H1 (cell line): ENCODE data around the gene PPFIA2. TPM values are rescaled to one million over a fixed set of nuclear protein-coding genes. Genes with fewer than 3 reads are reported as not detected.

Source experiments
- CTCF ChIA-PET: fragments of 300-600 bp; sonication (Branson Sonifier 250); formaldehyde crosslinking; loops from one replicate; lab custom pipeline; 2021; ENCODE audit not compliant: partially characterized antibody; lab: Charles Lee
- POLR2A ChIA-PET: fragments of 300-600 bp; sonication (Branson Sonifier 250); formaldehyde crosslinking; loops from one replicate; lab custom pipeline; 2021; ENCODE audit warnings: inconsistent platforms; ENCODE audit not compliant: partially characterized antibody; lab: Charles Lee
- DNase-seq, 2 experiments: peaks; one replicate each; pipeline versions ENCODE4 v3.0.0 to v3.0.0-alpha.2; 2010 to 2022; ENCODE audit warnings: low spot score in 2 of 2, low read depth in 1 of 2, mixed read lengths in 1 of 2
- FAIRE-seq: peaks from 2 replicates; lab custom pipeline; 2011; peaks lifted over from hg19 to GRCh38; lab: Jason Lieb, UNC
- H2AFZ ChIP-seq: 2 replicates; pipeline ENCODE4 v1.8.1; 2012; ENCODE audit warnings: low read length, inconsistent platforms
- H2AK5ac ChIP-seq: 2 replicates; pipeline ENCODE4 v1.6.1; 2013; ENCODE audit warnings: low read depth, low read length
- H2BK120ac ChIP-seq: replicated peaks from 2 replicates; pipeline ENCODE3; 2013; ENCODE audit warnings: low read depth, low read length, inconsistent platforms
- H2BK12ac ChIP-seq: 2 replicates; pipeline ENCODE4 v1.6.1; 2013; ENCODE audit warnings: low read depth, low read length
- H2BK15ac ChIP-seq: 2 replicates; pipeline ENCODE4 v1.6.1; 2013; ENCODE audit warnings: low read length
- H2BK20ac ChIP-seq: 2 replicates; pipeline ENCODE4 v1.6.1; 2013; ENCODE audit warnings: low read length
- H2BK5ac ChIP-seq: 2 replicates; pipeline ENCODE4 v1.6.1; 2013; ENCODE audit warnings: low read depth, low read length
- H3K14ac ChIP-seq: 2 replicates; pipeline ENCODE4 v1.6.1; 2013; ENCODE audit warnings: inconsistent platforms; ENCODE audit not compliant: insufficient read length
- H3K18ac ChIP-seq: 2 replicates; pipeline ENCODE4 v1.6.1; 2013; ENCODE audit warnings: low read length; ENCODE audit errors: extremely low read depth
- H3K23ac ChIP-seq: 2 replicates; pipeline ENCODE4 v1.6.1; 2013; ENCODE audit warnings: inconsistent platforms; ENCODE audit not compliant: insufficient read length
- H3K23me2 ChIP-seq: 2 replicates; pipeline ENCODE4 v1.6.1; 2013; ENCODE audit warnings: low read depth, low read length
- H3K27ac ChIP-seq: 2 replicates; pipeline ENCODE4 v1.6.1; 2011; ENCODE audit warnings: low read depth, low read length, inconsistent platforms
- H3K27me3 ChIP-seq, 4 experiments: replicated peaks in 1 of 4; 1 replicate in 1 of 4; 2 replicates in 3 of 4; pipeline versions ENCODE4 v1.6.1 to v1.8.1; 2011 to 2013; ENCODE audit warnings: low read length in 3 of 4, mild to moderate bottlenecking in 3 of 4, inconsistent platforms in 2 of 4, mixed read lengths in 2 of 4, moderate library complexity in 1 of 4; ENCODE audit not compliant: control insufficient read depth in 3 of 4, insufficient read depth in 3 of 4; ENCODE audit errors: extremely low read depth in 1 of 4
- H3K36me3 ChIP-seq, 4 experiments: 2 replicates each; pipeline versions ENCODE4 v1.6.1 to v1.8.1; 2011 to 2013; ENCODE audit warnings: mild to moderate bottlenecking in 4 of 4, low read length in 3 of 4, moderate library complexity in 2 of 4, control low read depth in 1 of 4, inconsistent platforms in 1 of 4; ENCODE audit not compliant: insufficient read depth in 4 of 4, control insufficient read depth in 2 of 4
- H3K4ac ChIP-seq: replicated peaks from 2 replicates; pipeline ENCODE3; 2013; ENCODE audit warnings: low read length, low read depth, mixed read lengths, inconsistent platforms; ENCODE audit not compliant: insufficient read length
- H3K4me1 ChIP-seq, 4 experiments: replicated peaks in 1 of 4; 1 replicate in 1 of 4; 2 replicates in 3 of 4; pipeline versions ENCODE4 v1.6.1 to v1.8.1; 2011 to 2013; ENCODE audit warnings: low read length in 3 of 4, inconsistent platforms in 2 of 4, mixed read lengths in 1 of 4; ENCODE audit not compliant: insufficient read depth in 4 of 4, control insufficient read depth in 3 of 4
- H3K4me2 ChIP-seq, 2 experiments: 2 replicates each; pipeline versions ENCODE4 v1.6.1 to v1.8.1; 2011 to 2013; ENCODE audit warnings: low read depth in 2 of 2, low read length in 2 of 2, control low read depth in 1 of 2, inconsistent platforms in 1 of 2, mild to moderate bottlenecking in 1 of 2; ENCODE audit not compliant: insufficient read depth in 1 of 2
- H3K4me3 ChIP-seq, 4 experiments: fragments of 200-600, 300-600 bp in 1 of 4; sonication (generic), shearing (Covaris generic), sonication (Bioruptor Twin) in 1 of 4; 2 replicates each; pipeline versions ENCODE4 v1.5.1 to v1.8.1; 2011 to 2016; ENCODE audit warnings: low read length in 4 of 4, low read depth in 3 of 4, control low read depth in 2 of 4, inconsistent platforms in 2 of 4, mild to moderate bottlenecking in 2 of 4, mixed read lengths in 1 of 4, moderate library complexity in 1 of 4; ENCODE audit not compliant: insufficient read depth in 2 of 4; ENCODE audit errors: extremely low read depth in 1 of 4
- H3K56ac ChIP-seq: replicated peaks from 2 replicates; pipeline ENCODE3; 2013; ENCODE audit warnings: low read depth, mild to moderate bottlenecking, mixed read lengths, low read length, inconsistent platforms; ENCODE audit not compliant: insufficient read length
- H3K79me1 ChIP-seq: 2 replicates; pipeline ENCODE4 v1.6.1; 2013; ENCODE audit warnings: low read depth, low read length, control low read depth
- H3K79me2 ChIP-seq, 2 experiments: 2 replicates each; pipeline versions ENCODE4 v1.6.1 to v1.8.1; 2012 to 2013; ENCODE audit warnings: low read length in 2 of 2, mild to moderate bottlenecking in 2 of 2, inconsistent platforms in 1 of 2; ENCODE audit not compliant: insufficient read depth in 2 of 2, control insufficient read depth in 1 of 2
- H3K9ac ChIP-seq, 4 experiments: replicated peaks in 1 of 4; 1 replicate in 1 of 4; 2 replicates in 3 of 4; pipeline versions ENCODE4 v1.6.1 to v1.8.1; 2011 to 2013; ENCODE audit warnings: low read depth in 3 of 4, low read length in 3 of 4, control low read depth in 2 of 4, mild to moderate bottlenecking in 2 of 4, moderate library complexity in 2 of 4, inconsistent platforms in 1 of 4; ENCODE audit errors: extremely low read depth in 1 of 4
- H3K9me3 ChIP-seq, 2 experiments: 2 replicates each; pipeline versions ENCODE4 v1.6.1 to v1.8.1; 2012 to 2013; ENCODE audit warnings: mild to moderate bottlenecking in 2 of 2, moderate library complexity in 2 of 2, control low read depth in 1 of 2, inconsistent platforms in 1 of 2, low read depth in 1 of 2, low read length in 1 of 2, mixed read lengths in 1 of 2; ENCODE audit not compliant: insufficient read depth in 2 of 2
- H4K20me1 ChIP-seq, 2 experiments: replicated peaks in 1 of 2; 2 replicates each; pipeline versions ENCODE3 to v1.8.1; 2011 to 2013; ENCODE audit warnings: inconsistent platforms in 2 of 2, low read length in 2 of 2, mild to moderate bottlenecking in 1 of 2; ENCODE audit not compliant: insufficient read depth in 2 of 2, control insufficient read depth in 1 of 2
- H4K5ac ChIP-seq: 2 replicates; pipeline ENCODE4 v1.6.1; 2013; ENCODE audit warnings: low read length, low read depth, mixed read lengths, inconsistent platforms; ENCODE audit not compliant: insufficient read length
- H4K8ac ChIP-seq: 2 replicates; pipeline ENCODE4 v1.8.0; 2013; ENCODE audit warnings: mild to moderate bottlenecking, moderate library complexity, low read length, inconsistent platforms; ENCODE audit not compliant: insufficient read depth; ENCODE audit errors: extremely low read depth
- H4K91ac ChIP-seq: replicated peaks from 2 replicates; pipeline ENCODE3; 2013; ENCODE audit warnings: low read length, mixed read lengths, inconsistent platforms; ENCODE audit not compliant: insufficient read length
- ZNF274 ChIP-seq: IDR thresholded peaks from 2 replicates; pipeline ENCODE4 v1.7.0; 2012; ENCODE audit warnings: low read length, borderline replicate concordance; ENCODE audit errors: extremely low read depth
- WGBS, 2 experiments: shearing (Covaris generic) in 1 of 2; methylation state at CpG; one replicate each; pipeline versions ENCODE4 v1.1.6 to v1.1.7; 2013 to 2015; ENCODE audit warnings: low lambda C conversion rate in 2 of 2, mixed read lengths in 2 of 2, inconsistent platforms in 1 of 2, low coverage in 1 of 2, missing lambda C conversion rate in 1 of 2; ENCODE audit not compliant: insufficient replicate concordance in 2 of 2, insufficient coverage in 1 of 2, insufficient read length in 1 of 2; ENCODE audit errors: extremely low coverage in 1 of 2, missing lambda C conversion rate in 1 of 2; 5-methylcytosine and 5-hydroxymethylcytosine counted together
- polyA plus RNA-seq, 7 experiments: library from polyadenylated mRNA; depleted of rRNA in 3 of 7; stranded (reverse) in 5 of 7; unstranded in 2 of 7; fragments of >200 nt in 5 of 7; fragments of 200-250 nt in 2 of 7; gene quantifications; 1 replicate in 5 of 7; 2 replicates in 1 of 7; 4 replicates in 1 of 7; pipeline versions ENCODE4 v1.2.1 to v1.2.3, GENCODE V29; 2011 to 2013; ENCODE audit warnings: missing spikeins in 2 of 7, mixed read lengths in 2 of 7
- total RNA-seq: library from RNA; stranded (reverse); fragmentation: NEBNext Ultra II Directional; extraction: Animal tissue kit (Norgen Biotek cat#: 25700); gene quantifications from 2 replicates; pipeline ENCODE4 v1.2.1, GENCODE V29; 2021

PPFIA2 gene
- total and polyA plus RNA-seq, 2 of the 8 experiments (the other 6 are each of a cell fraction or from before 2014, with no cell fraction given) = 1.2 to 1.8 TPM

- H3K4me2 ChIP-seq = no peak overlapping the region
- no peak overlapping the region for H3K4ac ChIP-seq
- no peaks in the 10 kb centered on the region for H3K27me3 ChIP-seq
- H4K5ac ChIP-seq = no peak overlapping the region
- CTCF ChIA-PET = no interaction called here
- H2BK5ac ChIP-seq = no peak overlapping the region
- peaks cover 0 to 6% (median 4%) of the 10 kb centered on the region in 4 experiments; a peak in 4 of 7 replicates for H3K4me1 ChIP-seq
- H4K91ac ChIP-seq = no peak overlapping the region
- H3K27ac ChIP-seq = no peak overlapping the region
- no peaks in the 10 kb centered on the region; a peak in 2 of 8 replicates for H3K36me3 ChIP-seq
- no peaks in the 10 kb centered on the region for H4K20me1 ChIP-seq
- no peak overlapping the region for H2AFZ ChIP-seq
- 88% methylated on average over 2 of the region's 2 CpGs; no CpG with 5 or more reads in 1 of the 2 experiments for WGBS, 2 experiments
- H2BK120ac ChIP-seq = no peak overlapping the region
- FAIRE-seq = no peak
- H3K9me3 ChIP-seq = no peaks in the 10 kb centered on the region
- no peak overlapping the region for H3K56ac ChIP-seq
- H3K4me3 ChIP-seq = no peak overlapping the region
- H2BK12ac ChIP-seq = no peak overlapping the region
- H2BK15ac ChIP-seq = no peak overlapping the region
- H3K79me2 ChIP-seq = no peaks in the 10 kb centered on the region
- no peaks in the 10 kb centered on the region for H3K79me1 ChIP-seq
- H3K23me2 ChIP-seq = no peaks in the 10 kb centered on the region
- no peak for DNase-seq
- no peak overlapping the region for H3K14ac ChIP-seq
- POLR2A ChIA-PET = no interaction called here
- H2AK5ac ChIP-seq = no peak overlapping the region
- H3K9ac ChIP-seq = no peak overlapping the region
- no peak overlapping the region for H2BK20ac ChIP-seq
- no peak overlapping the region for H4K8ac ChIP-seq
- H3K23ac ChIP-seq = no peak overlapping the region
- no peak overlapping the region for H3K18ac ChIP-seq
- no peak for TF ChIP-seq ZNF274
These were observed 503.2 kb downstream of the PPFIA2 start for GRCh38 chr12:81255947-81256346.
